ENCODE results near the gene SPRR1A. TPM values are rescaled to one million over a fixed set of nuclear protein-coding genes. Genes with fewer than 3 reads are reported as not detected.

The SPRR1A gene
- total RNA-seq, result not detected

DNA sequence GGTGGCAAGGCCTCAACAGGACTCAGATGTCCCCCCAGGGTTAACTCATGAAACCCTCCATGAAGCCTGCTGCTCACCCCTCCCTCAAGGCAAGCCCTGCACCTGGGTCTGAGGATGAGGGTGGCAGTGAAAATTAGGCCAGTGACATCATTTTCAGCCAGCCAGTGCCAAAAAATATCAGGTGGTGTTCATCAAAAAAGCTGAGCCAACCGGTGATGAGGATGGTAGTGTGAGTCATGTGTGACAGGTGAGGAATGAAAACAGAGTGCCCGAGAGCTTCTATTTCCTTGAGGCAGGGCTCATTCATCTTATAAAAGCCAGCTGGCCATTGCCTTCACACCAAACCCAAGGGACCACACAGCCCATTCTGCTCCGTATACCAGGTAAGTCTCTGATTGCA lies at the start of gene SPRR1A:
TSS of gene SPRR1A (plus strand) at position 339 of the 400 bp plus-strand sequence. CDS start 1,150 bp downstream, outside the sequence.

DNA sequence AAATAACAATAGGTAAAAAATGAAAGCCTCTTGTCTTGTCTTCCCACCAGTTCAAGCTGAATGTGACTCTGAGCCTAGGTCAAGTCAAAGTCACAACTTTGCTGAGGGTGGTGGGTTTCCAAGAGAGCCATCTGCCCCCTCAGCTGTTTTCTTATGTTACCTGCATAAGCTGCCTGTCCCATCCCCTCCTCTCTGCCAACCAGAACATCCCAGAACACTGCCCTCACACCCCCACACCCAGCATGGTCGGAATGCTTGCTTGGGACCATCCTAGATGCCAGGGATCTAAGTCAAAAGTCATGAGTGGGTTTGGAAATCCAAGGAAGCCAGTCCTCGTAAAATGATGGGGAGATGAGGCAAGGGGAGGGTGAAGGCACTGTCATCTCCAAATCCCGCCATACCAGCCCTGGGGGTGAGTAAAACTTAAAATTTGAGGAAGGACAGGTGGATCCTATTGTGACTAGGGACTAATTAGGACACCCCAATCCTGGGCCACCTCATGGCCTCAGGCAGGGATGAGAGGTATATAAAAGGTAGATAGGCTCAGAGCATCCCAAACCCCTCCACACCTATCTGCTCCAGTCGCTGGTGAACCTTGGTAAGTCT lies 37.1 kb upstream of the SPRR1A start, which contains the start of gene SPRR5:
TSS of gene SPRR5 (plus strand) at position 556 of the 606 bp plus-strand sequence. CDS start 1,349 bp downstream, outside the sequence.

DNA sequence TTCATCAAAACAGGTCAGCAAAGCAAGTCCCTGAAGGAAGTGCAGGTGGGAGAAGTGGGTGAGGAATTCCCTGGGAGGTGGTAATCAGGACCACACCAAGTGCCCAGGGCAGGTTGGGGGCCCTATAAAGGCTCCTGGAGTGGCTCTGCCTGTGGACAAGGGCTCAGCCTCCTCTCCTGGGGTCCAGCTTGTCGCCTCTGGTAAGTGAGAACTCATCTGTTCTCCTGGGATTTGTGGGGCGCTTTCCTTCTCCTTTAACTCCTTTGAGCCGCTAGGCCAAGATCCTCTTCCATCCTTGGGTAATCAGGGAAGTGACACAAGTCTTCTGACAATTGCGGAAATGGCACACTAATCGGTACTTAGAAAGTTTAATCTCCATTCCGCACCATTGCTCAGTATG lies 13.4 kb upstream of the SPRR1A start, which contains the start of gene SPRR4:
TSS of gene SPRR4 (plus strand) at position 154 of the 400 bp plus-strand sequence. CDS start 1,243 bp downstream, outside the sequence.

GRCh38 chr1:153001382-153001781 lies 17.5 kb downstream of the SPRR1A start, which contains the start of gene SPRR3:
TSS of gene SPRR3 (plus strand) at chr1:153001749. CDS start at chr1:153003021, 1,272 bp downstream.

GRCh38 chr1:153030895-153031294 lies 47.0 kb downstream of the SPRR1A start, which contains the start of gene SPRR1B:
TSS of gene SPRR1B (plus strand) at chr1:153031203. CDS start at chr1:153032346, 1,143 bp downstream.

Other genes starting within 250 kb of the SPRR1A start
- not detected for gene KPRP, start 226.1 kb upstream of the SPRR1A start, total RNA-seq
- not detected for gene LCE1F, start 208.9 kb upstream of the SPRR1A start, total RNA-seq
- not detected for gene LCE1E, start 197.8 kb upstream of the SPRR1A start, total RNA-seq
- not detected for gene LCE1D, start 187.4 kb upstream of the SPRR1A start, total RNA-seq
- not detected for gene LCE1C, start 177.4 kb upstream of the SPRR1A start, total RNA-seq
- gene LCE1B, start 172.1 kb upstream of the SPRR1A start, total RNA-seq, result not detected
- not detected for gene LCE1A, start 156.6 kb upstream of the SPRR1A start, total RNA-seq
- gene LCE6A, start 141.2 kb upstream of the SPRR1A start, total RNA-seq, result not detected
- gene LCE7A, start 124.1 kb upstream of the SPRR1A start, total RNA-seq, result not detected
- gene SMCP, start 105.8 kb upstream of the SPRR1A start, total RNA-seq, result not detected
- not detected for gene IVL, start 75.5 kb upstream of the SPRR1A start, total RNA-seq
- not detected for gene SPRR5, start 36.9 kb upstream of the SPRR1A start, total RNA-seq
- not detected for gene SPRR4, start 13.4 kb upstream of the SPRR1A start, total RNA-seq
- not detected for gene SPRR3, start 17.7 kb downstream of the SPRR1A start, total RNA-seq
- not detected for gene SPRR1B, start 47.1 kb downstream of the SPRR1A start, total RNA-seq
- gene SPRR2D, start 57.0 kb downstream of the SPRR1A start, total RNA-seq, result not detected
- not detected for gene SPRR2A, start 73.4 kb downstream of the SPRR1A start, total RNA-seq
- gene SPRR2B, start 87.5 kb downstream of the SPRR1A start, total RNA-seq, result not detected
- gene SPRR2E, start 110.4 kb downstream of the SPRR1A start, total RNA-seq, result not detected
- gene SPRR2F, start 129.4 kb downstream of the SPRR1A start, total RNA-seq, result not detected
- not detected for gene SPRR2G, start 166.8 kb downstream of the SPRR1A start, total RNA-seq
- not detected for gene LELP1, start 219.3 kb downstream of the SPRR1A start, total RNA-seq
- gene PRR9, start 233.5 kb downstream of the SPRR1A start, total RNA-seq, result not detected